Neural cell (in vitro differentiated cells): ENCODE measurements around the gene NLRC5. TPM values are rescaled to one million over a fixed set of nuclear protein-coding genes. Genes with fewer than 3 reads are reported as not detected.

Source experiments
- H2AFZ ChIP-seq: fragments of 200-600, 300-800 bp; sonication (generic), shearing (Covaris generic); 2 replicates; pipeline ENCODE4 v1.6.0; 2014; ENCODE audit warnings: low read depth, mild to moderate bottlenecking, antibody characterized with exemption, low read length, moderate library complexity
- H3F3A ChIP-seq: fragments of 200-600 bp; shearing (Covaris generic); 2 replicates; pipeline ENCODE4 v1.6.1; 2016; ENCODE audit warnings: mild to moderate bottlenecking, moderate library complexity, mixed read lengths, antibody characterized with exemption, low read length; ENCODE audit not compliant: insufficient read depth, poor library complexity, severe bottlenecking
- H3K27ac ChIP-seq: fragments of 200-600, 300-800 bp; sonication (generic), shearing (Covaris generic); 2 replicates; pipeline ENCODE4 v1.5.1; 2014; ENCODE audit warnings: mild to moderate bottlenecking, low read length, moderate library complexity
- H3K27me3 ChIP-seq: fragments of 300-800, 200-600 bp; sonication (generic), shearing (Covaris generic); 2 replicates; pipeline ENCODE4 v1.6.0; 2014; ENCODE audit warnings: mild to moderate bottlenecking, low read depth, low read length, moderate library complexity; ENCODE audit not compliant: insufficient read depth
- H3K36me3 ChIP-seq: fragments of 300-800, 200-600 bp; sonication (generic), shearing (Covaris generic); 2 replicates; pipeline ENCODE4 v1.5.1; 2014; ENCODE audit warnings: mild to moderate bottlenecking, antibody characterized with exemption, low read length, moderate library complexity; ENCODE audit not compliant: insufficient read depth
- H3K4me2 ChIP-seq: fragments of 300-800, 200-600 bp; sonication (generic), shearing (Covaris generic); 2 replicates; pipeline ENCODE4 v1.6.0; 2014; ENCODE audit warnings: mild to moderate bottlenecking, low read length
- H3K4me3 ChIP-seq: fragments of 300-800, 200-600 bp; sonication (generic), shearing (Covaris generic); 2 replicates; pipeline ENCODE4 v1.5.1; 2014; ENCODE audit warnings: mild to moderate bottlenecking, low read length, moderate library complexity
- H3K79me2 ChIP-seq: fragments of 200-600 bp; shearing (Covaris generic); replicated peaks from 2 replicates; pipeline ENCODE4 v1.6.0; 2014; ENCODE audit warnings: mild to moderate bottlenecking, low read length, moderate library complexity; ENCODE audit not compliant: insufficient read depth
- H3K9ac ChIP-seq: fragments of 300-800, 200-600 bp; sonication (generic), shearing (Covaris generic); 2 replicates; pipeline ENCODE4 v1.6.1; 2016; ENCODE audit warnings: mild to moderate bottlenecking, low read length, mixed read lengths
- H3K9me2 ChIP-seq: fragments of 200-600 bp; shearing (Covaris generic); 2 replicates; pipeline ENCODE4 v1.6.1; 2016; ENCODE audit warnings: mild to moderate bottlenecking, low read length, mixed read lengths; ENCODE audit not compliant: insufficient read depth
- H3K9me3 ChIP-seq: fragments of 200-600, 300-800 bp; sonication (generic), shearing (Covaris generic); 2 replicates; pipeline ENCODE4 v1.6.1; 2016; ENCODE audit warnings: mild to moderate bottlenecking, mixed run types, low read length, moderate library complexity, mixed read lengths
- H4K20me1 ChIP-seq: fragments of 200-600 bp; shearing (Covaris generic); 2 replicates; pipeline ENCODE4 v1.6.1; 2016; ENCODE audit warnings: mild to moderate bottlenecking, mixed run types; ENCODE audit not compliant: insufficient read depth
- CTCF ChIP-seq: fragments of 450-650 bp; IDR thresholded peaks from 2 replicates; pipeline ENCODE4 v1.5.1; 2014; ENCODE audit warnings: antibody characterized with exemption, mild to moderate bottlenecking, moderate library complexity; ENCODE audit not compliant: poor library complexity, severe bottlenecking
- EP300 ChIP-seq: fragments of 450-650 bp; conservative IDR thresholded peaks from 2 replicates; pipeline ENCODE4 v1.6.1; 2014; ENCODE audit warnings: antibody characterized with exemption, mild to moderate bottlenecking, moderate library complexity; ENCODE audit not compliant: poor library complexity, severe bottlenecking
- MXI1 ChIP-seq: fragments of 450-650 bp; conservative IDR thresholded peaks from 2 replicates; pipeline ENCODE4 v1.6.1; 2014; ENCODE audit warnings: antibody characterized with exemption, mild to moderate bottlenecking; ENCODE audit not compliant: poor library complexity, severe bottlenecking
- RAD21 ChIP-seq: fragments of 450-650 bp; conservative IDR thresholded peaks from 2 replicates; pipeline ENCODE4 v1.6.1; 2014; ENCODE audit warnings: antibody characterized with exemption, mild to moderate bottlenecking, moderate library complexity
- REST ChIP-seq: IDR thresholded peaks from 2 replicates; pipeline ENCODE4 v1.6.1; 2012; ENCODE audit warnings: borderline replicate concordance
- SMC3 ChIP-seq: fragments of 450-650 bp; conservative IDR thresholded peaks from 2 replicates; pipeline ENCODE4 v1.6.1; 2014; ENCODE audit warnings: antibody characterized with exemption, mild to moderate bottlenecking, moderate library complexity; ENCODE audit not compliant: poor library complexity
- TAF1 ChIP-seq: IDR thresholded peaks from 2 replicates; pipeline ENCODE4 v1.6.1; 2012; ENCODE audit warnings: low read depth
- polyA plus RNA-seq: library from polyadenylated mRNA; depleted of rRNA; stranded (reverse); fragments of >200 nt; gene quantifications from 2 replicates; pipeline ENCODE4 v1.2.3, GENCODE V29; 2014

The NLRC5 gene
- polyA plus RNA-seq, 1 donor from 2014 or later: not detected

GRCh38 chr16:56945847-56946527 lies 43.4 kb upstream of the NLRC5 start:
- no peaks in the 10 kb centered on the region for H3K79me2 ChIP-seq
- H3K36me3 ChIP-seq: no peaks in the 10 kb centered on the region
- no peaks in the 10 kb centered on the region for H3K27me3 ChIP-seq
- no peaks in the 10 kb centered on the region for H3K9me2 ChIP-seq
- no peak overlapping the region for H3K4me2 ChIP-seq
- no peak overlapping the region for H3K9ac ChIP-seq
- no peaks in the 10 kb centered on the region for H3K9me3 ChIP-seq
- TF ChIP-seq EP300 (no peak), RAD21 (no peak), SMC3 (no peak)
- no peak overlapping the region for H3K4me3 ChIP-seq
- H4K20me1 ChIP-seq: no peaks in the 10 kb centered on the region
- H2AFZ ChIP-seq: no peak overlapping the region
- no peak overlapping the region for H3K27ac ChIP-seq
- H3F3A ChIP-seq: no peaks in the 10 kb centered on the region

GRCh38 chr16:56946767-56947603 lies 42.4 kb upstream of the NLRC5 start:
- Histone ChIP-seq H3K9me3 (no peaks in the 10 kb centered on the region), H3F3A (no peaks in the 10 kb centered on the region), H3K27me3 (no peaks in the 10 kb centered on the region), H3K9me2 (no peaks in the 10 kb centered on the region), H4K20me1 (no peaks in the 10 kb centered on the region), H3K36me3 (no peaks in the 10 kb centered on the region), H3K79me2 (no peaks in the 10 kb centered on the region), H2AFZ (no peak overlapping the region), H3K4me3 (no peak overlapping the region), H3K27ac (no peak overlapping the region), H3K4me2 (no peak overlapping the region), H3K9ac (no peak overlapping the region)
- TF ChIP-seq TAF1 (no peak), REST (no peak), MXI1 (no peak), SMC3 (no peak), CTCF (no peak), RAD21 (no peak)
